MCF 10A (cell line): Measurements from ENCODE around the gene SIM2. TPM values are rescaled to one million over a fixed set of nuclear protein-coding genes. Genes with fewer than 3 reads are reported as not detected.

Source experiments
- BruUV-seq: library from RNA; stranded (reverse); fragments of 400-500 nt; replicated peaks from 2 replicates; lab custom pipeline; 2021; lab: Mats Ljungman, UMichigan
- CTCF ChIA-PET: fragments of 300-600 bp; sonication (Branson Sonifier 250); formaldehyde crosslinking; extraction: SDS; loops from one replicate; lab custom pipeline; 2021; ENCODE audit warnings: antibody characterized with exemption, inconsistent platforms; lab: Yijun Ruan, JAX
- POLR2A ChIA-PET: fragments of 300-600, 350-650 bp; sonication (Branson Sonifier 250); formaldehyde crosslinking; extraction: SDS; loops from one replicate; lab custom pipeline; 2020; ENCODE audit warnings: antibody characterized with exemption, inconsistent platforms; lab: Yijun Ruan, JAX
- DNase-seq: peaks from one replicate; pipeline ENCODE4 v3.0.0-alpha.2; 2018; ENCODE audit not compliant: unreplicated experiment
- H3K27ac Mint-ChIP-seq: one replicate; pipeline ENCODE4 v1.8.0; 2022; ENCODE audit warnings: mild to moderate bottlenecking, low read depth, mixed read lengths; ENCODE audit not compliant: unreplicated experiment
- H3K27me3 Mint-ChIP-seq: one replicate; pipeline ENCODE4 v1.8.0; 2022; ENCODE audit warnings: mixed read lengths; ENCODE audit not compliant: insufficient read depth, unreplicated experiment
- H3K36me3 Mint-ChIP-seq: one replicate; pipeline ENCODE4 v1.8.0; 2022; ENCODE audit warnings: mild to moderate bottlenecking, moderate library complexity, mixed read lengths; ENCODE audit not compliant: insufficient read depth, unreplicated experiment
- H3K4me1 Mint-ChIP-seq: one replicate; pipeline ENCODE4 v1.8.0; 2022; ENCODE audit warnings: mixed read lengths; ENCODE audit not compliant: insufficient read depth, unreplicated experiment
- H3K4me3 Mint-ChIP-seq: one replicate; pipeline ENCODE4 v1.8.0; 2022; ENCODE audit warnings: mild to moderate bottlenecking, moderate library complexity, mixed read lengths; ENCODE audit not compliant: unreplicated experiment
- H3K9me3 Mint-ChIP-seq: one replicate; pipeline ENCODE4 v1.8.0; 2022; ENCODE audit warnings: mixed read lengths; ENCODE audit not compliant: unreplicated experiment
- CTCF ChIP-seq: fragments of 200-600 bp; IDR thresholded peaks from one replicate; pipeline ENCODE4 v1.8.0; 2022; ENCODE audit warnings: antibody characterized with exemption, mild to moderate bottlenecking; ENCODE audit not compliant: unreplicated experiment
- intact Hi-C: fragments of 100-400 bp; cut with micrococcal nuclease; formaldehyde crosslinking; loops from 2 replicates; pipeline ENCODE4 v1.14.1; 2022
- total RNA-seq: library from RNA; stranded (reverse); gene quantifications from 2 replicates; pipeline ENCODE4 v1.2.3, GENCODE V29; 2022

The SIM2 gene
- total RNA-seq, 1 experiment from 2014 or later, result 14.4 TPM

- Mint-ChIP-seq H3K27ac (no peak overlapping the region), H3K9me3 (peaks cover 21% of the 10 kb centered on the region), H3K27me3 (no peaks in the 10 kb centered on the region), H3K4me1 (peaks cover 15% of the 10 kb centered on the region), H3K36me3 (no peaks in the 10 kb centered on the region), H3K4me3 (no peak overlapping the region)
- POLR2A ChIA-PET, result interaction anchor here (0.5 to 1.3 kb wide), 2 partner anchors 14 to 20 kb away, joined by 3 read pairs; no protein-coding TSS in a partner anchor
- TF ChIP-seq CTCF, result no peak
- BruUV-seq, result no TSS peak
- intact Hi-C loops, result no loop called here
- DNase-seq, result no peak
- CTCF ChIA-PET, result no interaction called here
Measured at GRCh38 chr21:36676039-36676950, 22.6 kb upstream of the SIM2 start.

GRCh38 chr21:36677443-36677842 is 21.5 kb upstream of the SIM2 start:
- no peak overlapping the region for H3K27ac Mint-ChIP-seq
- no peaks in the 10 kb centered on the region for H3K27me3 Mint-ChIP-seq
- peaks cover 33% of the 10 kb centered on the region for H3K9me3 Mint-ChIP-seq
- no peak for DNase-seq
- no peaks in the 10 kb centered on the region for H3K36me3 Mint-ChIP-seq
- CTCF ChIA-PET, result interaction anchor here (0.6 kb wide), 1 partner anchor 220 kb away, joined by 3 read pairs; no protein-coding TSS in a partner anchor
- BruUV-seq, result no TSS peak
- no peak overlapping the region for H3K4me3 Mint-ChIP-seq
- H3K4me1 Mint-ChIP-seq, result peaks cover 9% of the 10 kb centered on the region
- intact Hi-C loops, result no loop called here
- no peak for TF ChIP-seq CTCF
- POLR2A ChIA-PET, result interaction anchor here (1.3 kb wide), 1 partner anchor 15 kb away, joined by 3 read pairs; no protein-coding TSS in a partner anchor

- TF ChIP-seq CTCF, result no peak
- Mint-ChIP-seq H3K36me3 (no peaks in the 10 kb centered on the region), H3K27me3 (peaks cover 2% of the 10 kb centered on the region), H3K4me3 (no peak overlapping the region), H3K27ac (no peak overlapping the region), H3K9me3 (peaks cover 38% of the 10 kb centered on the region), H3K4me1 (peaks cover 9% of the 10 kb centered on the region)
- POLR2A ChIA-PET, result no interaction called here
- peak; percentile 28 for DNase-seq
- CTCF ChIA-PET, result no interaction called here
- intact Hi-C loops, result no loop called here
- no TSS peak for BruUV-seq
Measured at GRCh38 chr21:36678538-36678937, 20.4 kb upstream of the SIM2 start.

- Mint-ChIP-seq H3K4me1 (peaks cover 9% of the 10 kb centered on the region), H3K9me3 (peaks cover 38% of the 10 kb centered on the region), H3K36me3 (no peaks in the 10 kb centered on the region), H3K27me3 (peaks cover 16% of the 10 kb centered on the region), H3K4me3 (no peak overlapping the region), H3K27ac (no peak overlapping the region)
- BruUV-seq, result no TSS peak
- ChIA-PET CTCF (interaction anchor here (0.6 to 1.4 kb wide), 3 partner anchors 9 to 51 kb away, joined by 4 to 5 read pairs (median 4); no protein-coding TSS in a partner anchor), POLR2A (no interaction called here)
- intact Hi-C loops, result no loop called here
- DNase-seq, result no peak
- TF ChIP-seq CTCF, result no peak
Measured at GRCh38 chr21:36681117-36681631, 17.7 kb upstream of the SIM2 start.
